HL-60 (cell line): ENCODE data around the gene TUBG1.

Source experiments
- CTCF ChIP-seq: IDR thresholded peaks from one replicate; pipeline ENCODE4 v1.5.1; 2011; ENCODE audit warnings: low read length, control low read depth, inconsistent platforms; ENCODE audit not compliant: insufficient read depth
- POLR2AphosphoS5 ChIP-seq: IDR thresholded peaks from 2 replicates; pipeline ENCODE4 v1.6.1; 2012; ENCODE audit warnings: low read depth

- no peak for TF ChIP-seq CTCF
- no peak for TF ChIP-seq POLR2AphosphoS5
Observed at GRCh38 chr17:42623732-42624596, 14.5 kb downstream of the TUBG1 start.
